MCF 10A (cell line): Measurements from ENCODE around the gene CCDC27. TPM values are rescaled to one million over a fixed set of nuclear protein-coding genes. Genes with fewer than 3 reads are reported as not detected.

Source experiments
- BruUV-seq: library from RNA; stranded (reverse); fragments of 400-500 nt; replicated peaks from 2 replicates; lab custom pipeline; 2021; lab: Mats Ljungman, UMichigan
- CTCF ChIA-PET: fragments of 300-600 bp; sonication (Branson Sonifier 250); formaldehyde crosslinking; extraction: SDS; loops from one replicate; lab custom pipeline; 2021; ENCODE audit warnings: antibody characterized with exemption, inconsistent platforms; lab: Yijun Ruan, JAX
- POLR2A ChIA-PET: fragments of 300-600, 350-650 bp; sonication (Branson Sonifier 250); formaldehyde crosslinking; extraction: SDS; loops from one replicate; lab custom pipeline; 2020; ENCODE audit warnings: antibody characterized with exemption, inconsistent platforms; lab: Yijun Ruan, JAX
- DNase-seq: peaks from one replicate; pipeline ENCODE4 v3.0.0-alpha.2; 2018; ENCODE audit not compliant: unreplicated experiment
- H3K27ac Mint-ChIP-seq: one replicate; pipeline ENCODE4 v1.8.0; 2022; ENCODE audit warnings: mild to moderate bottlenecking, low read depth, mixed read lengths; ENCODE audit not compliant: unreplicated experiment
- H3K27me3 Mint-ChIP-seq: one replicate; pipeline ENCODE4 v1.8.0; 2022; ENCODE audit warnings: mixed read lengths; ENCODE audit not compliant: insufficient read depth, unreplicated experiment
- H3K36me3 Mint-ChIP-seq: one replicate; pipeline ENCODE4 v1.8.0; 2022; ENCODE audit warnings: mild to moderate bottlenecking, moderate library complexity, mixed read lengths; ENCODE audit not compliant: insufficient read depth, unreplicated experiment
- H3K4me1 Mint-ChIP-seq: one replicate; pipeline ENCODE4 v1.8.0; 2022; ENCODE audit warnings: mixed read lengths; ENCODE audit not compliant: insufficient read depth, unreplicated experiment
- H3K4me3 Mint-ChIP-seq: one replicate; pipeline ENCODE4 v1.8.0; 2022; ENCODE audit warnings: mild to moderate bottlenecking, moderate library complexity, mixed read lengths; ENCODE audit not compliant: unreplicated experiment
- H3K9me3 Mint-ChIP-seq: one replicate; pipeline ENCODE4 v1.8.0; 2022; ENCODE audit warnings: mixed read lengths; ENCODE audit not compliant: unreplicated experiment
- intact Hi-C: fragments of 100-400 bp; cut with micrococcal nuclease; formaldehyde crosslinking; loops from 2 replicates; pipeline ENCODE4 v1.14.1; 2022
- total RNA-seq: library from RNA; stranded (reverse); gene quantifications from 2 replicates; pipeline ENCODE4 v1.2.3, GENCODE V29; 2022
- TF ChIP-seq, protein P1 (sequence below): fragments of 200-600 bp; IDR thresholded peaks from one replicate; pipeline ENCODE4 v1.8.0; 2022; ENCODE audit warnings: antibody characterized with exemption, mild to moderate bottlenecking; ENCODE audit not compliant: unreplicated experiment

Gene CCDC27
- total RNA-seq, 1 experiment from 2014 or later: not detected

DNA sequence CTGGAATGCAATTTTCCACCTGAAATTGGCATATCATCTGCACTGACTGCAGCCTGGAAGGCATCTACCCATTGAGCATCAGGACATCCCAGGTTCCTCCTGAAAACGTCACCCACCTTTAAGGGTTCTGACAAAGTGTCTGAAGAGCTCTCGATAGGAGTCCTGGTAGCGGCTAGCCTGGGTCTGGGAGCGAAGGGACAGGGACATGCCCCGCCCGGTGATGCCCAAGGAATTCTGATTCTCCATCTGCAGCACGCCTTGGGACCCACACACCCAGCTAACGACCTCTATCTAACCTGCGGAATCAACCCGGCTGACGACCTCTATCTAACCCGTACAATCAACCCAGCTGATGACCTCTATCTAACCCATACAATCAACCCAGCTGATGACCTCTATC, 13.3 kb upstream of the CCDC27 start:
- BruUV-seq: no TSS peak
- DNase-seq: no peak
- Mint-ChIP-seq H3K4me1 (no peaks in the 10 kb centered on the region), H3K27ac (no peak overlapping the region), H3K9me3 (no peaks in the 10 kb centered on the region), H3K4me3 (no peak overlapping the region), H3K36me3 (peaks cover 31% of the 10 kb centered on the region), H3K27me3 (no peaks in the 10 kb centered on the region)
- intact Hi-C loops: no loop called here
- TF ChIP-seq, protein P1, sequence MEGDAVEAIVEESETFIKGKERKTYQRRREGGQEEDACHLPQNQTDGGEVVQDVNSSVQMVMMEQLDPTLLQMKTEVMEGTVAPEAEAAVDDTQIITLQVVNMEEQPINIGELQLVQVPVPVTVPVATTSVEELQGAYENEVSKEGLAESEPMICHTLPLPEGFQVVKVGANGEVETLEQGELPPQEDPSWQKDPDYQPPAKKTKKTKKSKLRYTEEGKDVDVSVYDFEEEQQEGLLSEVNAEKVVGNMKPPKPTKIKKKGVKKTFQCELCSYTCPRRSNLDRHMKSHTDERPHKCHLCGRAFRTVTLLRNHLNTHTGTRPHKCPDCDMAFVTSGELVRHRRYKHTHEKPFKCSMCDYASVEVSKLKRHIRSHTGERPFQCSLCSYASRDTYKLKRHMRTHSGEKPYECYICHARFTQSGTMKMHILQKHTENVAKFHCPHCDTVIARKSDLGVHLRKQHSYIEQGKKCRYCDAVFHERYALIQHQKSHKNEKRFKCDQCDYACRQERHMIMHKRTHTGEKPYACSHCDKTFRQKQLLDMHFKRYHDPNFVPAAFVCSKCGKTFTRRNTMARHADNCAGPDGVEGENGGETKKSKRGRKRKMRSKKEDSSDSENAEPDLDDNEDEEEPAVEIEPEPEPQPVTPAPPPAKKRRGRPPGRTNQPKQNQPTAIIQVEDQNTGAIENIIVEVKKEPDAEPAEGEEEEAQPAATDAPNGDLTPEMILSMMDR: no peak
- CTCF ChIA-PET: interaction anchor here (0.6 kb wide), 2 partner anchors 203 to 248 kb away, joined by 3 read pairs; no protein-coding TSS in a partner anchor
- POLR2A ChIA-PET: no interaction called here

DNA sequence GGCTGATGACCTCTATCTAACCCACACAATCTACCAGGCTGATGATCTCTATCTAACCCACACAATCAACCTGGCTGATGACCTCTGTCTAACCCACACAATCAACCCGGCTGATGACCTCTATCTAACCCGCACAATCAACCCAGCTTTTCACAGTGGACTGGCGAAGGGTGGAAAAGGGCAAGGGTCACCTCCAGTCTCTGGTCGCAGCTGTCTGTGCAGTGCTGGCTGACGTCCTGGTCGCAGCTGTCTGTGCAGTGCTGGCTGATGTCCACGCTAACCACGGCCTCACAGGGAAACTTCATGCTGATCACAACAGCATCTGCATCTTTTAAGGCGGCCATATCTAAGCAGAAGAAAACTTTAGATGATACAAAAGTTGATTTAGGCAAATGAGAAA, 12.2 kb upstream of the CCDC27 start:
- Mint-ChIP-seq H3K27ac (no peak overlapping the region), H3K4me1 (peaks cover 7% of the 10 kb centered on the region), H3K36me3 (peaks cover 37% of the 10 kb centered on the region), H3K4me3 (no peak overlapping the region), H3K27me3 (no peaks in the 10 kb centered on the region), H3K9me3 (no peaks in the 10 kb centered on the region)
- ChIA-PET CTCF (no interaction called here), POLR2A (no interaction called here)
- intact Hi-C loops: no loop called here
- no TSS peak for BruUV-seq
- no peak for DNase-seq
- TF ChIP-seq, protein P1: no peak

DNA sequence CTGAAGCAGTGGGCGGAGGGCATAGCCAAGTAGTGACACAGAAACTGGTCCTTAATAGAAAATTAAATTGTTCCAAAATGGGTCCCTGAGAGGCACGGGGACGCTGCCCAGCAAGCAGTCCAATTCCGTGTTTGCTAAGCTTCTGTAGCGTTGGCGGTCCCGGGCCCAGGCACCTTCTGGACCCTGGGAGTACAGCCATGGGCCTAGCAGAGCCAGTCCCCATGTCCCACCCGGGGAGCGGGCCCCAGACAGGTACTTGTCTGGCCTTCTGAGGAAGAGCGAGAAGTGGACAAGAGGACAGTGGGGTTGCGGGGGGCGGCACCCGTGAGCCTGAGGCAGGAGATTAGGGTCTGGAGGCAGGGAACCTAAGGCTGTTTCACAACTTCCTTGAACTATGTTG, 11.5 kb upstream of the CCDC27 start:
- Mint-ChIP-seq H3K4me1 (peaks cover 14% of the 10 kb centered on the region), H3K36me3 (peaks cover 36% of the 10 kb centered on the region), H3K4me3 (no peak overlapping the region), H3K9me3 (no peaks in the 10 kb centered on the region), H3K27me3 (no peaks in the 10 kb centered on the region), H3K27ac (no peak overlapping the region)
- no peak for DNase-seq
- CTCF ChIA-PET: no interaction called here
- POLR2A ChIA-PET: no interaction called here
- BruUV-seq: no TSS peak
- intact Hi-C loops: no loop called here
- TF ChIP-seq, protein P1: no peak

DNA sequence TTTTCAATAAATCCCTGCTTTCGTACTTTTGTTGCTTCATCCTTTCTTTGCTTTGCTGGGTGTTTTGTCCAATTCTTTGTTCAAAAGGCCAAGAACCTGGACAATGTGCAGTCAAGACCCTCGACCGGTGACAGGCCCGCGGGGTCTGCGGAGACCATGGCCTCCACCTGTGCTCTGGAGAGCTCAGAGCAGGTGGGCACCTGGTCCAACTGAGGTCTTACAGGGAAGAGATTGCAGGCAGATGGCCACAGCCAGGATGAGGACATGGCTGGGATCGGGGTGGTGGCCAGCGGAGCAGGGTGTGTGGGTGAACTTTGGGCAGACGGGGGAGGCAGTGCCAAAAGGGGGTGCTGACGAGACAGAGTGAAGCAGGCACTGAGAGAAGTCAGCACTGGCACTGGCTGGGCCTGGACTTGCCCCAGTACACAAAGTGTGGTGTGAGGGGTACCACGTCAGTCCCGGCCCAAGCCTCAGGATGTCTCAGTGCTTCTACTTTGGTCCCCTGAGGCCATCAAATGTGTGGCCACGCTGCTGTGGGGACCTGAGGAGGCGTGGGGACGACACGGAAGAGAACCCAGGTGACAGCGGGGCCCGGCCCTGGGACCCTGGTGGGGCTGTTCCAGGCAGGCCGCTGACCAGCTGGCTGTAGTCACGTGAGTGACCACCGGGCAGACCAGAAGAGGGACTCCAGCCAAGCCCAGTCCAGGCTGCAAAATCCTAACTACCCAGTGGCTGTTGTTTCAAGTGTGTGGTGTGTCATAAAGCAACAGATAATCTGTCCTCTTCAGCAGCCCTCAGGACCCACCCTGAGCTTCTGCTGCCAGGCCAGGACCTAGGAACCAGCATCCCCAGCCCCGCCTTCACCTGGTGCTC, 10.4 kb upstream of the CCDC27 start:
- intact Hi-C loops: no loop called here
- DNase-seq: no peak
- Mint-ChIP-seq H3K27me3 (no peaks in the 10 kb centered on the region), H3K4me3 (no peak overlapping the region), H3K4me1 (peaks cover 18% of the 10 kb centered on the region), H3K27ac (no peak overlapping the region), H3K9me3 (no peaks in the 10 kb centered on the region), H3K36me3 (peaks cover 26% of the 10 kb centered on the region)
- ChIA-PET CTCF (interaction anchor here (0.5 to 0.7 kb wide), 4 partner anchors 17 to 251 kb away, joined by 3 read pairs; no protein-coding TSS in a partner anchor), POLR2A (no interaction called here)
- TF ChIP-seq, protein P1: no peak
- no TSS peak for BruUV-seq
